SK-N-SH treated with all-trans-retinoic acid at 6 μM for 48 hours (cell line): ENCODE measurements around the gene SDC1.

Experiments
- RARB ChIP-seq: fragments of 250-450 bp; sonication (Bioruptor Pico); IDR thresholded peaks from 2 replicates; pipeline ENCODE4 v1.8.0; 2021; ENCODE audit warnings: mild to moderate bottlenecking, moderate library complexity
- ZC3H10 ChIP-seq: fragments of 250-450 bp; sonication (Bioruptor Pico); IDR thresholded peaks from 2 replicates; pipeline ENCODE4 v1.5.1; 2021; ENCODE audit warnings: mild to moderate bottlenecking, moderate library complexity

DNA sequence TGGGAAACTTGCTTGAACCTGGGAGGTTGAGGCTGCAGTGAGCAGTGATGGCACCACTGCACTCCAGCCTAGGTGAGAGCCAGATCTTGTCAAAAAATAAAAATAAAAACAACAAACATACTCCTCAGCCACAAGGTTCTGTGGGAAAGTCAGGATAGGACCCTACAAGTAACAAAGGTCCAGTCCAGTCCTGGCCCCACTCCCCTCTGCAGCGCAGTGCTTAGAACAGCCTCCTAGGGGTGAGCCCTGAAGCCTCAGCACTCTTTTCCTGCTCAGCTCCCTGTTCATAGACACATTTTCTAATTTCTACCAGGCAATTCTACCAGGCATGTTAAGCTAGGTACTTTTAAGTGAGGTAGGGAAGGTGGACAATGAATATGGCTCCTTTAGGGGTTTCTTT lies 22.2 kb upstream of the SDC1 start:
- TF ChIP-seq RARB (CRISPR knock-in tag) (no peak), ZC3H10 (CRISPR knock-in tag) (no peak)
